ENCODE data around the gene HEXIM1. TPM values are rescaled to one million over a fixed set of nuclear protein-coding genes. Genes with fewer than 3 reads are reported as not detected.

HEXIM1 gene
- total RNA-seq, 1 donor from 2014 or later = 38.8 TPM

- no peak for TF ChIP-seq CTCF (IDR thresholded peaks at IDR 0.05; ENCODE audit: unreplicated experiment)
- Mint-ChIP-seq H3K4me3 (peak overlapping the region; percentile 98), H3K27me3 (ENCODE audit: low read depth) (no peaks in the 10 kb centered on the region), H3K9me3 (no peaks in the 10 kb centered on the region), H3K4me1 (peaks cover 42% of the 10 kb centered on the region), H3K27ac (peak overlapping the region; percentile 100), H3K36me3 (no peaks in the 10 kb centered on the region)
- DNase-seq (ENCODE audit: low spot score in 2 of 2, unreplicated experiment in 2 of 2) = peak in 1 of 2 experiments; percentile 79
Observed at GRCh38 chr17:45147581-45148182, 593 bp upstream of the HEXIM1 start.

DNA sequence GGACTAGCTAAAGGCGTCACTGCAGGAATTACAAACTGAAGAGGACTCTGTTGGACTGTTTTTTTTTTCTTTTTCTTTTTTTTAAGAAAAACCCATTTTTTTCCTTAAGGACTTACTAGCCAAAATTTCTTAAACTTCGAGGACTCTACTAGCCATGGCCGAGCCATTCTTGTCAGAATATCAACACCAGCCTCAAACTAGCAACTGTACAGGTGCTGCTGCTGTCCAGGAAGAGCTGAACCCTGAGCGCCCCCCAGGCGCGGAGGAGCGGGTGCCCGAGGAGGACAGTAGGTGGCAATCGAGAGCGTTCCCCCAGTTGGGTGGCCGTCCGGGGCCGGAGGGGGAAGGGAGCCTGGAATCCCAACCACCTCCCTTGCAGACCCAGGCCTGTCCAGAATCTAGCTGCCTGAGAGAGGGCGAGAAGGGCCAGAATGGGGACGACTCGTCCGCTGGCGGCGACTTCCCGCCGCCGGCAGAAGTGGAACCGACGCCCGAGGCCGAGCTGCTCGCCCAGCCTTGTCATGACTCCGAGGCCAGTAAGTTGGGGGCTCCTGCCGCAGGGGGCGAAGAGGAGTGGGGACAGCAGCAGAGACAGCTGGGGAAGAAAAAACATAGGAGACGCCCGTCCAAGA is 878 bp downstream of the HEXIM1 start:
- Mint-ChIP-seq H3K4me1 (peaks cover 34% of the 10 kb centered on the region), H3K27me3 (ENCODE audit: low read depth) (no peaks in the 10 kb centered on the region), H3K36me3 (no peaks in the 10 kb centered on the region), H3K4me3 (peak overlapping the region; percentile 98), H3K9me3 (no peaks in the 10 kb centered on the region), H3K27ac (peak overlapping the region; percentile 100)
- DNase-seq (ENCODE audit: low spot score in 2 of 2, unreplicated experiment in 2 of 2) = peak; percentile 63 to 85
- peak; percentile 42 for TF ChIP-seq CTCF (IDR thresholded peaks at IDR 0.05; ENCODE audit: unreplicated experiment)

DNA sequence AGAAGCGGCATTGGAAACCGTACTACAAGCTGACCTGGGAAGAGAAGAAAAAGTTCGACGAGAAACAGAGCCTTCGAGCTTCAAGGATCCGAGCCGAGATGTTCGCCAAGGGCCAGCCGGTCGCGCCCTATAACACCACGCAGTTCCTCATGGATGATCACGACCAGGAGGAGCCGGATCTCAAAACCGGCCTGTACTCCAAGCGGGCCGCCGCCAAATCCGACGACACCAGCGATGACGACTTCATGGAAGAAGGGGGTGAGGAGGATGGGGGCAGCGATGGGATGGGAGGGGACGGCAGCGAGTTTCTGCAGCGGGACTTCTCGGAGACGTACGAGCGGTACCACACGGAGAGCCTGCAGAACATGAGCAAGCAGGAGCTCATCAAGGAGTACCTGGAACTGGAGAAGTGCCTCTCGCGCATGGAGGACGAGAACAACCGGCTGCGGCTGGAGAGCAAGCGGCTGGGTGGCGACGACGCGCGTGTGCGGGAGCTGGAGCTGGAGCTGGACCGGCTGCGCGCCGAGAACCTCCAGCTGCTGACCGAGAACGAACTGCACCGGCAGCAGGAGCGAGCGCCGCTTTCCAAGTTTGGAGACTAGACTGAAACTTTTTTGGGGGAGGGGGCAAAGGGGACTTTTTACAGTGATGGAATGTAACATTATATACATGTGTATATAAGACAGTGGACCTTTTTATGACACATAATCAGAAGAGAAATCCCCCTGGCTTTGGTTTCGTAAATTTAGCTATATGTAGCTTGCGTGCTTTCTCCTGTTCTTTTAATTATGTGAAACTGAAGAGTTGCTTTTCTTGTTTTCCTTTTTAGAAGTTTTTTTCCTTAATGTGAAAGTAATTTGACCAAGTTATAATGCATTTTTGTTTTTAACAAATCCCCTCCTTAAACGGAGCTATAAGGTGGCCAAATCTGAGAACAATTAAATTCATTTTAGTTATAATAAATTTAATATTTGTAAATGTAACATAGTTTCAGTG is 1.7 kb downstream of the HEXIM1 start:
- no peak for TF ChIP-seq CTCF (IDR thresholded peaks at IDR 0.05; ENCODE audit: unreplicated experiment)
- peak overlapping the region; percentile 98 for H3K4me3 Mint-ChIP-seq
- H3K4me1 Mint-ChIP-seq = peaks cover 33% of the 10 kb centered on the region
- no peaks in the 10 kb centered on the region for H3K9me3 Mint-ChIP-seq
- H3K36me3 Mint-ChIP-seq = no peaks in the 10 kb centered on the region
- DNase-seq (ENCODE audit: low spot score in 2 of 2, unreplicated experiment in 2 of 2) = peak in 1 of 2 experiments; percentile 58
- H3K27me3 Mint-ChIP-seq (ENCODE audit: low read depth) = no peaks in the 10 kb centered on the region
- peak overlapping the region; percentile 100 for H3K27ac Mint-ChIP-seq

GRCh38 chr17:45150911-45151809 is 2.9 kb downstream of the HEXIM1 start:
- no peak for TF ChIP-seq CTCF (IDR thresholded peaks at IDR 0.05; ENCODE audit: unreplicated experiment)
- peak overlapping the region; percentile 98 for H3K4me3 Mint-ChIP-seq
- no peaks in the 10 kb centered on the region for H3K36me3 Mint-ChIP-seq
- H3K27ac Mint-ChIP-seq = peak overlapping the region; percentile 83
- H3K4me1 Mint-ChIP-seq = peaks cover 37% of the 10 kb centered on the region
- H3K27me3 Mint-ChIP-seq (ENCODE audit: low read depth) = no peaks in the 10 kb centered on the region
- no peaks in the 10 kb centered on the region for H3K9me3 Mint-ChIP-seq
- no peak for DNase-seq (ENCODE audit: low spot score in 2 of 2, unreplicated experiment in 2 of 2)

- Mint-ChIP-seq H3K9me3 (no peaks in the 10 kb centered on the region), H3K36me3 (no peaks in the 10 kb centered on the region), H3K27me3 (ENCODE audit: low read depth) (no peaks in the 10 kb centered on the region), H3K4me1 (peaks cover 51% of the 10 kb centered on the region), H3K4me3 (no peak overlapping the region), H3K27ac (peak overlapping the region; percentile 89)
- TF ChIP-seq CTCF (IDR thresholded peaks at IDR 0.05; ENCODE audit: unreplicated experiment) = no peak
- DNase-seq (ENCODE audit: low spot score in 2 of 2, unreplicated experiment in 2 of 2) = no peak
Observed at GRCh38 chr17:45155029-45155428, 6.8 kb downstream of the HEXIM1 start.

All from mesothelial cell of epicardium (in vitro differentiated cells).